GM18511 (cell line): ENCODE results near the gene SLC23A3.

Experiments used
- ATAC-seq: cut with Tn5 transposase; IDR thresholded peaks from one replicate; pipeline ENCODE4 v1.9.1; 2021; ENCODE audit warnings: mild to moderate bottlenecking, moderate library complexity; ENCODE audit not compliant: unreplicated experiment

Gene SLC23A3

GRCh38 chr2:219116776-219117646 is 52.8 kb downstream of the SLC23A3 start:
- no peak for ATAC-seq

- ATAC-seq, result no peak
Measured at GRCh38 chr2:219112651-219113338, 57.0 kb downstream of the SLC23A3 start.

- ATAC-seq, result no peak
Measured at GRCh38 chr2:219112062-219112406, 57.8 kb downstream of the SLC23A3 start.
